ENCODE data around the gene SPAG9.

- TF ChIP-seq CTCF (IDR thresholded peaks at IDR 0.05; ENCODE audit: low read length) (no peak), EZH2 (optimal IDR thresholded peaks at IDR 0.05; ENCODE audit: low read depth, low read length) (no peak), EZH2phosphoT487 (IDR thresholded peaks at IDR 0.05; ENCODE audit: low read length) (no peak)
Measured at GRCh38 chr17:50914505-50915063, 206.1 kb downstream of the SPAG9 start.

Measured in MM.1S (cell line).